T-cell (primary cell): ENCODE data around the gene DHRS12. TPM values are rescaled to one million over a fixed set of nuclear protein-coding genes. Genes with fewer than 3 reads are reported as not detected.

Experiments used
- ATAC-seq, 4 experiments: fragments of 200-7000 bp in 3 of 4; fragments of 150-1000 bp in 1 of 4; cut with Tn5 transposase; replicated peaks in 1 of 4; 1 replicate in 3 of 4; 2 replicates in 1 of 4; pipeline ENCODE4 v1.10.0; 2021; ENCODE audit warnings: moderate library complexity in 3 of 4, mild to moderate bottlenecking in 2 of 4, moderate number of reproducible peaks in 1 of 4
- CTCF ChIA-PET, 2 donors: fragments of 300-600 bp; sonication (Branson Sonifier 250); formaldehyde crosslinking; loops; one replicate each; lab custom pipeline; 2022; ENCODE audit warnings: antibody characterized with exemption in 2 of 2; lab: Charles Lee
- POLR2A ChIA-PET, 2 donors: fragments of 300-600 bp; sonication (Branson Sonifier 250); formaldehyde crosslinking; loops; one replicate each; lab custom pipeline; 2022; ENCODE audit warnings: antibody characterized with exemption in 2 of 2; lab: Charles Lee
- DNase-seq, 35 experiments: peaks; one replicate each; pipeline versions ENCODE4 v3.0.0 to v3.0.0-alpha.2; 2013 to 2023
- H3K27ac ChIP-seq: one replicate; pipeline ENCODE4 v1.5.1; 2013; ENCODE audit warnings: low read length
- H3K27me3 ChIP-seq, 2 experiments: replicated peaks in 1 of 2; 1 replicate in 1 of 2; 2 replicates in 1 of 2; pipeline versions ENCODE4 v1.6.1 to v1.7.0; 2013; ENCODE audit warnings: low read length in 1 of 2, mixed read lengths in 1 of 2; ENCODE audit not compliant: control insufficient read depth in 2 of 2, insufficient read depth in 2 of 2; ENCODE audit errors: extremely low read depth in 1 of 2
- H3K36me3 ChIP-seq, 2 donors: 1 replicate in 1 of 2; 2 replicates in 1 of 2; pipeline versions ENCODE4 v1.6.1 to v1.7.0; 2013; ENCODE audit warnings: low read length in 1 of 2; ENCODE audit not compliant: control insufficient read depth in 2 of 2, insufficient read depth in 1 of 2; ENCODE audit errors: extremely low read depth in 1 of 2
- H3K4me1 ChIP-seq, 2 experiments: 1 replicate in 1 of 2; 2 replicates in 1 of 2; pipeline versions ENCODE4 v1.6.1 to v1.7.0; 2013; ENCODE audit warnings: low read length in 2 of 2, mixed read lengths in 1 of 2; ENCODE audit not compliant: insufficient read depth in 2 of 2, control insufficient read depth in 1 of 2; ENCODE audit errors: extremely low read depth in 1 of 2
- H3K4me3 ChIP-seq, 2 donors: 1 replicate in 1 of 2; 2 replicates in 1 of 2; pipeline versions ENCODE4 v1.5.1 to v1.7.0; 2013; ENCODE audit warnings: mild to moderate bottlenecking in 2 of 2, low read length in 1 of 2, moderate library complexity in 1 of 2; ENCODE audit not compliant: control insufficient read depth in 1 of 2; ENCODE audit errors: extremely low read depth in 1 of 2
- H3K9me3 ChIP-seq: 2 replicates; pipeline ENCODE4 v1.7.0; 2013
- H3K27ac Mint-ChIP-seq, 2 donors: one replicate each; pipeline ENCODE4 v1.8.0; 2020 to 2021; ENCODE audit warnings: mild to moderate bottlenecking in 2 of 2, mixed read lengths in 2 of 2
- H3K27me3 Mint-ChIP-seq, 2 donors: one replicate each; pipeline ENCODE4 v1.8.0; 2021 to 2022; ENCODE audit warnings: mixed read lengths in 2 of 2
- H3K36me3 Mint-ChIP-seq: one replicate; pipeline ENCODE4 v1.8.0; 2021; ENCODE audit warnings: mixed read lengths
- H3K4me1 Mint-ChIP-seq, 3 donors: one replicate each; pipeline ENCODE4 v1.8.0; 2020 to 2022; ENCODE audit warnings: mixed read lengths in 3 of 3, mild to moderate bottlenecking in 1 of 3
- H3K4me3 Mint-ChIP-seq, 3 donors: one replicate each; pipeline ENCODE4 v1.8.0; 2020 to 2022; ENCODE audit warnings: mild to moderate bottlenecking in 3 of 3, mixed read lengths in 3 of 3, moderate library complexity in 3 of 3
- H3K9me3 Mint-ChIP-seq, 3 donors: one replicate each; pipeline ENCODE4 v1.8.0; 2020 to 2022; ENCODE audit warnings: mixed read lengths in 3 of 3
- WGBS: methylation state at CpG from one replicate; pipeline ENCODE4 v1.1.5; 2013; ENCODE audit warnings: missing lambda C conversion rate; ENCODE audit not compliant: insufficient coverage; 5-methylcytosine and 5-hydroxymethylcytosine counted together
- total RNA-seq, 35 experiments: library from RNA in 6 of 35; stranded (reverse) in 6 of 35; fragments of 120-200 nt in 1 of 35; gene quantifications; one replicate each; pipeline versions ENCODE4 v1.2.1 to v1.2.4 and lab custom pipeline; 2013 to 2026

The DHRS12 gene
- total RNA-seq, 5 donors from 2014 or later (not counting 1 experiment from before 2014, with no cell fraction given): 18.1 to 27.8 (median 21.7) TPM

DNA sequence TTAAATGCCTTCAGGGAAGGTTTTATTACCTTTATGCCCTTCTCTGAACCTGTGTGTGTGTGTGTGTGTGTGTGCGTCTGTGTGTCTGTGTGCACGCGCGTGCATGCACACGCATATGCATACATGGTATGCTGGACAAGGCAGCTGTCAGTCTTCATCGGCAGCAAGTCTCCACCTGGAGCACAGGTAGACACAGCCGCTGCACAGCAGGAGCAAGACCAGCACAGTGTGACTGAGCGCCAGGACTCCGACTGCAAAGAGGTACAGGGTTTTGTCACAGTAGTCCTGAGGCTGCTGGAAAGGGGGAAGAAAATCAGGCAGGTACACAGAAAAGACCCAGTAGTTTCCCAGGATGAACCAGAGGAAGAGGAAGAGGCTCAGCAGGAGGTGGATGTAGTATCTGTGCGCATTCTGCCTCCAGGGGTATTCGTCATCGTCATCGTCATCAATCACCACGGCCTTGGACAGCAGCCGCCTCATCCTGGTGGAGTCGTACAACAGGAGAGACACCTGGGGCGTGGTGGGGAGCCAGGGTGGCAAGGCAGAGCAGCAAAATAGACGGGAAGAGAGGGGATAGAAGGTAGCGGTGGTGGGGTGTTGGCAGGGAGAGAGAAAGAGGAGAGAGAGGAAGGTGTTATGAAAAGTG lies 12.8 kb upstream of the DHRS12 start:
- Mint-ChIP-seq H3K4me3 (peak overlapping the region in 2 of 3 donors; percentile 0 to 45), H3K4me1 (peaks cover 77 to 93% (median 88%) of the 10 kb centered on the region in 3 donors), H3K27ac (peak overlapping the region; percentile 94 to 96), H3K9me3 (no peaks in the 10 kb centered on the region), H3K36me3 (peaks cover 4% of the 10 kb centered on the region), H3K27me3 (no peaks in the 10 kb centered on the region)
- H3K36me3 ChIP-seq: peaks cover 16 to 33% of the 10 kb centered on the region in 2 donors
- H3K4me1 ChIP-seq: peaks cover 48 to 75% of the 10 kb centered on the region in 2 experiments
- no peak for ATAC-seq
- ChIA-PET POLR2A (interaction anchor here in 1 of 2 donors (1.3 kb wide), 1 partner anchor 9 kb away, joined by 5 read pairs; no protein-coding TSS in a partner anchor), CTCF (interaction anchor here (1.2 to 5.1 kb wide), 8 partner anchors 9 to 311 kb away, joined by 3 to 112 read pairs (median 31); no protein-coding TSS in a partner anchor)
- WGBS: 91% methylated on average over 19 of the region's 19 CpGs
- H3K27me3 ChIP-seq: no peaks in the 10 kb centered on the region
- H3K9me3 ChIP-seq: no peaks in the 10 kb centered on the region
- no peak for DNase-seq
- no peak overlapping the region for H3K4me3 ChIP-seq
- H3K27ac ChIP-seq: no peak overlapping the region

DNA sequence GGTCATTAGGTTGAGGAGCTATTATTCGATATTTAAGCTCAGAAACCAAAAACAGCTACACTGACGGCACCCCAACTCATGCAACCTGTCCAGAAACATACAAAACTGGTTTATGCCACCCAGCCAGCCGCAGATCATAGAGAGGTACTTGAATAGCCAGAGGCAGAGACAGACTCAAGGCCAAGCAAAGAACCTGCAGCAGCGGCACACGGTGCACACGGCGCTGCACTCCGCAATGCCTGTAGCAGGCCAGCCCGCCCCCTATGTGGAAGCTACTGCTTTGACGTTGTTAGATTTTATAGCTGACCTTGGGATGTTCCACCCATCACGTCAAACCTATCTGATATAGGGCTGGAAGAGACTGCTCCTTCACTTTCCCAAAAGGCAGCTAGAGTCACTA lies 11.9 kb upstream of the DHRS12 start:
- H3K4me1 ChIP-seq: peaks cover 41 to 75% of the 10 kb centered on the region in 2 experiments
- ATAC-seq: no peak
- H3K4me3 Mint-ChIP-seq: peak overlapping the region in 2 of 3 donors; percentile 45 to 67
- ChIA-PET POLR2A (interaction anchor here in 1 of 2 donors (1.0 to 1.3 kb wide), 2 partner anchors 10 to 14 kb away, joined by 3 to 5 read pairs; no protein-coding TSS in a partner anchor), CTCF (interaction anchor here (0.6 to 5.1 kb wide), 27 partner anchors 10 to 470 kb away, joined by 3 to 112 read pairs (median 4); partner anchors contain the start of genes ALG11 (in 1 of the 2) and TMEM272 (in 1 of the 2))
- H3K4me1 Mint-ChIP-seq: peaks cover 72 to 89% (median 83%) of the 10 kb centered on the region in 3 donors
- H3K9me3 Mint-ChIP-seq: no peaks in the 10 kb centered on the region
- H3K27me3 Mint-ChIP-seq: no peaks in the 10 kb centered on the region
- WGBS: 71% methylated on average over 1 of the region's 11 CpGs
- no peaks in the 10 kb centered on the region for H3K9me3 ChIP-seq
- H3K36me3 Mint-ChIP-seq: peaks cover 9% of the 10 kb centered on the region
- DNase-seq: no peak
- H3K27me3 ChIP-seq: no peaks in the 10 kb centered on the region
- H3K4me3 ChIP-seq: no peak overlapping the region
- H3K36me3 ChIP-seq: peaks cover 16 to 42% of the 10 kb centered on the region in 2 donors
- peak overlapping the region; percentile 94 to 96 for H3K27ac Mint-ChIP-seq
- peak overlapping the region; percentile 4 for H3K27ac ChIP-seq

DNA sequence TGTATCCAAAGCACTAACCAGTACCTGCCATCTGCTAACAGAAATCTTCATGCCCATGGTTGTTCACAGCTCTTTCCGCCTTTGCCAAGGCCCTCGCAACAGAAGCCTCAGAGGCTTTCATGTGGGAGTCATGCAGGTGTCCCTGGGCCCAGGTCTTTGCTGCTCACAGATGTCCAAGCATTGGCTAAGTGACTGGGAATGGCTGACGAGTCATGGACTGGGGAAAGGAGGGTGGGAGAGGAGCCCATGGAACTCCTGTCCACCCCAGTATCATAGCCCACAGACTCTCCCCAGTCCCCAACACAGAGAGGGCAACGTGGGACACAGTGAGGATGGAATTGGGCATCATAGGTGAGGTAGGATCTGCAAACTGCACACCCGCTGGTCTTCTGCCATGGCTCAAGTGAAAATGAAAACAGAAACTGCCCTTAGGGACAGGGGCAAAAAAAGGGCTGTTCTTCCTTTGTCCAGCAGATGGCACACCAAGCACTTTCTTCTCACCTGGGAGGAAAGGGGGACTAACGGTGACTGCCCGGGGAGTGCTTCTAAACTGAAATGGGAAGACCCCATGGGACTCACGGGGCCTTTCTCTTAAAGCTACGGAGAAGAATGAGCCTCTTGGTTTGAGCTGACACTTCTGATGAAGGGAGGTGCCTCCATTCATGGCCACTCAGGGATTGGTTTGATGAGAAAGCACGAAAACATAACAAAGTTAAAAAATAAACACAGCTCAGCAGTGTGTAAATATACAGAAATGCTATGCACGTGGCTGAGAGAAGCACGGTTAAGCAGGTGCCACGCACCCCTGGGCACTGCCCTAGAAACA lies 11.1 kb upstream of the DHRS12 start:
- H3K36me3 ChIP-seq: peaks cover 17 to 44% of the 10 kb centered on the region in 2 donors
- peak overlapping the region in 1 of 2 donors; percentile 11 for H3K4me3 ChIP-seq
- peak; percentile 68 to 79 (median 75) for ATAC-seq
- no peaks in the 10 kb centered on the region for H3K9me3 ChIP-seq
- no peaks in the 10 kb centered on the region for H3K27me3 Mint-ChIP-seq
- H3K27ac ChIP-seq: peak overlapping the region; percentile 4
- ChIA-PET POLR2A (interaction anchor here in 1 of 2 donors (1.0 to 1.3 kb wide), 3 partner anchors 10 to 14 kb away, joined by 3 to 5 read pairs (median 3); no protein-coding TSS in a partner anchor), CTCF (interaction anchor here (0.6 to 5.1 kb wide), 37 partner anchors 9 to 469 kb away, joined by 3 to 112 read pairs (median 3); partner anchors contain the start of genes ALG11 (in 1 of the 2) and TMEM272 (in 1 of the 2))
- H3K4me3 Mint-ChIP-seq: peak overlapping the region in 2 of 3 donors; percentile 45 to 67
- 40% methylated on average over 6 of the region's 13 CpGs for WGBS
- peak; percentile 29 to 89 (median 61) for DNase-seq
- H3K27ac Mint-ChIP-seq: peak overlapping the region; percentile 94 to 96
- H3K4me1 ChIP-seq: peaks cover 33 to 67% of the 10 kb centered on the region in 2 experiments
- peaks cover 9% of the 10 kb centered on the region for H3K36me3 Mint-ChIP-seq
- peaks cover 64 to 81% (median 76%) of the 10 kb centered on the region in 3 donors for H3K4me1 Mint-ChIP-seq
- H3K27me3 ChIP-seq: no peaks in the 10 kb centered on the region
- H3K9me3 Mint-ChIP-seq: no peaks in the 10 kb centered on the region

DNA sequence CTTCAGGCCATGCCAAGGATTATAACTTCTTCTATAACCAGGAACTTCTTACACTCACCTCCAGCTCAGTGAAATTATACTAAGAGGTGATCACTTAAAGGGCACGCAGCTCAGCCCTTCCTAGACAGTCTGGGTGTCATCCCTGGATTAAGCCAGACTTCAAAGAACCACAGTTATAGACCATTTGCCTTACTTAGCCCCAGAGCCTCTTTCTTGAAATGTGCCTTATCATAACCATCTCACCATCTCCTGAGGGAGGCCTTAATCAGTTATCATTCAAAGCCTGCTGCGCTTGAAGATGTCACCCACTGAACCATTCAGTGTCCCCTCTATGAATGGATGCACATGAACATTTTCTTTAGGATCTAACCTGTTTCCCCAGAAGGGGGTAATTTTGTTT lies 10.1 kb upstream of the DHRS12 start:
- Mint-ChIP-seq H3K27ac (peak overlapping the region; percentile 65 to 85), H3K27me3 (no peaks in the 10 kb centered on the region), H3K4me1 (peaks cover 54 to 71% (median 70%) of the 10 kb centered on the region in 3 donors), H3K9me3 (no peaks in the 10 kb centered on the region), H3K36me3 (peaks cover 17% of the 10 kb centered on the region), H3K4me3 (no peak overlapping the region)
- ChIA-PET CTCF (interaction anchor here (0.6 to 5.1 kb wide), 19 partner anchors 8 to 380 kb away, joined by 3 to 112 read pairs (median 4); no protein-coding TSS in a partner anchor), POLR2A (interaction anchor here in 1 of 2 donors (1.2 kb wide), 1 partner anchor 9 kb away, joined by 3 read pairs; no protein-coding TSS in a partner anchor)
- no peak for ATAC-seq
- Histone ChIP-seq H3K4me1 (peaks cover 24 to 59% of the 10 kb centered on the region in 2 experiments), H3K27ac (no peak overlapping the region), H3K27me3 (no peaks in the 10 kb centered on the region), H3K4me3 (no peak overlapping the region), H3K36me3 (peaks cover 20 to 50% of the 10 kb centered on the region in 2 donors), H3K9me3 (no peaks in the 10 kb centered on the region)
- WGBS: 100% methylated on average over 1 of the region's 2 CpGs
- no peak for DNase-seq

DNA sequence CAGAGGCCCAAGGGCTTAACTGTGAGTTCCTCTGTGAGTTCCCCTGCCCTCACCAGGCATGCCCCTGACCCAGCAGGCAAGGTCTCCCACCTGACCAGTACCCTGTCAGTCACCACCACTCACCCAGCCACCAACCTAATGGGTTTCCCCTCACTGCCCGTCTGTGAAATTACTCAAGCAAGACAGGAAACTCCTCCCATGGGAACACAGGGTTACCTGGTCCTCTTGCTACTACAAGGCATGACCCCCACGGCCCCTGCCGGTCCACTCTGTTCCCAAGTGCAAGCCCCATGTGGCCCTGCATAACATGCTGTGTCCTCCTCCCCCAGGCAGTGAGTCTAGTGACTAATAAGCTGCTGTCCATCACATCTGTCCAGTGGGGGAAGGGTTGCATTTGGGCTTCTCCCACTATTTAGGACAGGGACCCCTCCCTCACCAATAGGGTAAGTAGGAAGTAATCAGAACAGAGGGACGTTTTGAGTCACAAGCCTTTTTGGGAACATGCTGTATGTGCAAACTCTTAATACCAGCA lies 8.0 kb upstream of the DHRS12 start:
- ChIA-PET CTCF (interaction anchor here (0.9 to 5.1 kb wide), 3 partner anchors 16 to 21 kb away, joined by 3 to 112 read pairs (median 43); no protein-coding TSS in a partner anchor), POLR2A (no interaction called here)
- Histone ChIP-seq H3K4me1 (peaks cover 13 to 40% of the 10 kb centered on the region in 2 experiments), H3K9me3 (no peaks in the 10 kb centered on the region), H3K27ac (no peak overlapping the region), H3K4me3 (no peak overlapping the region), H3K27me3 (no peaks in the 10 kb centered on the region), H3K36me3 (peaks cover 17 to 53% of the 10 kb centered on the region in 2 donors)
- ATAC-seq: no peak
- DNase-seq: no peak
- Mint-ChIP-seq H3K9me3 (no peaks in the 10 kb centered on the region), H3K27me3 (no peaks in the 10 kb centered on the region), H3K27ac (peak overlapping the region; percentile 75 to 81), H3K36me3 (peaks cover 19% of the 10 kb centered on the region), H3K4me3 (no peak overlapping the region), H3K4me1 (peaks cover 41 to 59% (median 54%) of the 10 kb centered on the region in 3 donors)
- WGBS: 71% methylated on average over 3 of the region's 4 CpGs
